HCT116 (cell line): ENCODE measurements around the gene CNTFR.

ENCODE experiments used
- CBX3 ChIP-seq: IDR thresholded peaks from 2 replicates; pipeline ENCODE4 v1.6.1; 2012; ENCODE audit warnings: low read depth
- CEBPB ChIP-seq: IDR thresholded peaks from 2 replicates; pipeline ENCODE4 v1.6.1; 2012; ENCODE audit warnings: low read depth
- CTCF ChIP-seq, 3 experiments: fragments of 200-600 bp in 1 of 3; sonication (generic) in 1 of 3; IDR thresholded peaks in 2 of 3; conservative IDR thresholded peaks in 1 of 3; 2 replicates each; pipeline ENCODE4 v1.5.1; 2012 to 2017; ENCODE audit warnings: low read depth in 2 of 3, low read length in 2 of 3, antibody characterized with exemption in 1 of 3, borderline replicate concordance in 1 of 3, control low read depth in 1 of 3, mild to moderate bottlenecking in 1 of 3, mixed read lengths in 1 of 3, mixed run types in 1 of 3, moderate library complexity in 1 of 3; ENCODE audit not compliant: insufficient read depth in 1 of 3
- EZH2 ChIP-seq: fragments of 200-600 bp; sonication (generic); IDR thresholded peaks from 2 replicates; pipeline ENCODE4 v1.6.1; 2017; ENCODE audit warnings: antibody characterized with exemption, mixed run types
- EZH2phosphoT487 ChIP-seq: fragments of 200-600 bp; IDR thresholded peaks from 2 replicates; pipeline ENCODE4 v1.6.1; 2018; ENCODE audit warnings: antibody characterized with exemption, borderline replicate concordance
- FOSL1 ChIP-seq: IDR thresholded peaks from 2 replicates; pipeline ENCODE4 v1.6.1; 2012; ENCODE audit warnings: low read depth
- MAX ChIP-seq: IDR thresholded peaks from 2 replicates; pipeline ENCODE4 v1.6.1; 2012
- POLR2A ChIP-seq: IDR thresholded peaks from 2 replicates; pipeline ENCODE4 v1.7.0; 2011; ENCODE audit warnings: borderline replicate concordance; ENCODE audit not compliant: insufficient read depth, insufficient read length; ENCODE audit errors: extremely low read depth
- POLR2AphosphoS5 ChIP-seq: IDR thresholded peaks from 2 replicates; pipeline ENCODE4 v1.6.1; 2011; ENCODE audit warnings: mild to moderate bottlenecking, low read depth, low read length, moderate library complexity
- SIN3A ChIP-seq: IDR thresholded peaks from 2 replicates; pipeline ENCODE4 v1.6.1; 2012; ENCODE audit warnings: low read depth
- ZNF274 ChIP-seq: fragments of 200-500 bp; sonication (Bioruptor generic); IDR thresholded peaks from 2 replicates; pipeline ENCODE4 v1.6.1; 2014; ENCODE audit warnings: mild to moderate bottlenecking, low read depth, low read length, inconsistent platforms
- TF ChIP-seq, protein P1 (sequence below): IDR thresholded peaks from 2 replicates; pipeline ENCODE4 v1.6.1; 2011; ENCODE audit warnings: mild to moderate bottlenecking, low read length, moderate library complexity; ENCODE audit not compliant: insufficient replicate concordance; ENCODE audit errors: extremely low read depth

DNA sequence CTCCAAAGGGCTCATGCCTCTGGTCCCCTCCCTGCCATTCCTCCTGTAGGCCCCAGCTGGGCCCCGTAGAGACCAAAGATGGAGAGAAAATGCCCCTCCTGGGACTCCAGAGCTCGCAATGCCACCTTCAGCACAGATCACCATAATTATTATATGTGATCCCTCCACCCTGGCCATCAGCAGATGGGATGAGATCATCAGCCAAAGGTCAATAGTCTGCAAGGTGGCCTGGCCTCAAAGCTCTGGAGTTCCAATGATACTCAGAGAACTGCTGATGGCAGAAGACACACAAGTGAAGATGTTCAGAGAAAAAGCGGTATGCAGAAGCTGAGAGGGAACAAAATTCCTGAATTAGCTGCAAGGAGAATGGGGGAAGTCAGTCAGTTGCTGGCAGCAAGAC lies 17.4 kb upstream of the CNTFR start:
- no peak for TF ChIP-seq CTCF (IDR thresholded peaks at IDR 0.05 in 2 of 3, conservative IDR thresholded peaks at IDR 0.05 in 1 of 3; ENCODE audit: borderline replicate concordance in 1 of 3, insufficient read depth in 1 of 3, low read depth in 2 of 3, low read length in 2 of 3)
- TF ChIP-seq POLR2AphosphoS5, result no peak
- TF ChIP-seq SIN3A, result no peak
- TF ChIP-seq MAX, result no peak
- TF ChIP-seq, protein P1, sequence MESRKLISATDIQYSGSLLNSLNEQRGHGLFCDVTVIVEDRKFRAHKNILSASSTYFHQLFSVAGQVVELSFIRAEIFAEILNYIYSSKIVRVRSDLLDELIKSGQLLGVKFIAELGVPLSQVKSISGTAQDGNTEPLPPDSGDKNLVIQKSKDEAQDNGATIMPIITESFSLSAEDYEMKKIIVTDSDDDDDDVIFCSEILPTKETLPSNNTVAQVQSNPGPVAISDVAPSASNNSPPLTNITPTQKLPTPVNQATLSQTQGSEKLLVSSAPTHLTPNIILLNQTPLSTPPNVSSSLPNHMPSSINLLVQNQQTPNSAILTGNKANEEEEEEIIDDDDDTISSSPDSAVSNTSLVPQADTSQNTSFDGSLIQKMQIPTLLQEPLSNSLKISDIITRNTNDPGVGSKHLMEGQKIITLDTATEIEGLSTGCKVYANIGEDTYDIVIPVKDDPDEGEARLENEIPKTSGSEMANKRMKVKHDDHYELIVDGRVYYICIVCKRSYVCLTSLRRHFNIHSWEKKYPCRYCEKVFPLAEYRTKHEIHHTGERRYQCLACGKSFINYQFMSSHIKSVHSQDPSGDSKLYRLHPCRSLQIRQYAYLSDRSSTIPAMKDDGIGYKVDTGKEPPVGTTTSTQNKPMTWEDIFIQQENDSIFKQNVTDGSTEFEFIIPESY, result no peak
- TF ChIP-seq POLR2A, result no peak
- TF ChIP-seq EZH2phosphoT487, result no peak
- no peak for TF ChIP-seq CEBPB
- TF ChIP-seq ZNF274, result no peak
- no peak for TF ChIP-seq CBX3
- TF ChIP-seq EZH2, result no peak
- no peak for TF ChIP-seq FOSL1
